NCI-H2081 treated with DMSO at 0.1 percent for 48 hours (cell line): Measurements from ENCODE around the gene RFX2.

ENCODE experiments used
- DNase-seq: peaks from one replicate; lab custom pipeline; 2025; lab: John Stamatoyannopoulos, UW

The RFX2 gene

DNA sequence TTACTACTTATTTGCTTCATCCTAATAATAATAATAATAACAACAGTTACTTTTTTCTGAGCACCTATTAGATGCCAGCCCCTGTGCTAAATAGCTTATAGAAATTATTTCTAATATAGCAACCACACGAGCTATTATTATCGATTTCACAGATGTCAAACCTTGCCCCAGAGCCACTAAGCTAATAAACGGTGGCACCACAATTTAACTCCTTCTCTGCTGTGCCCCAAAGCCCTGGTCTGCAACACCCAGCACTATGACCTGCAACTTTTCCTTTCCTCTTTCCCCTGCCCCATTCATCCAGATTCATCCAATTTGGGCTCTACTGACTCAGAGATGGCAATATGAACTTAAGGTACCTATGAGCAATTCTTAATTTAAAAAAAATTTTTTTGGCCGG is 6.4 kb downstream of the RFX2 start:
- no peak for DNase-seq

DNA sequence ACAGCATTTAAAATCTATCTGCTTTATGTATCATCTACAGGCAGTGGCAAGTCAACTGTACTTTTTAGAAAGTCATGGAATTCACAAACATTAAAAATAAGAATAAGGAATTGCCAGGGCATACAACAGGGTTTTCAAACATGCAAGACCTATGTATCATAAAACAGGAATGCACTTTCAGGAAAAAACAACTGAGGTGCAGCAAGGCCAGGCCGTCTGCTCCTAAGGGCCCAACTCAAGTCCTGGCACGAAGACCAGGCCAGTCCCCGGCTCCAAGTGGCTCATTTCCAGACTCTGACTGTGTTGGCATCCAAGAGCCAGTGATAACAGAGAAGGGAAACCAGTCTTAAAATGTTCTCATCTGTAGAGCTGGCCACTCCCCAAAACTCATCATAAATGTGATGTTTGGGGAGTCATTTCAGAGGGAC is 7.1 kb downstream of the RFX2 start:
- DNase-seq, result no peak

DNA sequence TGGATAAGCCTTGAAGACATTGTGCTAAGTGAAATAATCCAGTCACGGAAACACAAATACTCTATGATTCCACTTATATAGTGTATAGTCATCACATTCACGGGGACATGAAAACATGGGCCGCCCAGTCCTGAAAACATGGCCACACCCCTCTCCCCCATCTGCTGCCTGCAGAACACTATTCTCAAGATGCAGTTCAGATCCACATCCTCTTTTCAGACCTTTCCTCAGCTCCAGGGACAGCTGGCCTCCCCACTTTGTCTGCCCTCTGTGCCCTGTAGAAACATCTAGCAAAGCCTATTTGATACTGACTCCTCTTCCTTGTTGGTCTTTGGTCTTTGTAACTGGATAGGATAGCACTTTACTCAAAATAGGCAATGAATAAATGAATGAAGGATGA is 8.3 kb downstream of the RFX2 start:
- DNase-seq, result no peak

DNA sequence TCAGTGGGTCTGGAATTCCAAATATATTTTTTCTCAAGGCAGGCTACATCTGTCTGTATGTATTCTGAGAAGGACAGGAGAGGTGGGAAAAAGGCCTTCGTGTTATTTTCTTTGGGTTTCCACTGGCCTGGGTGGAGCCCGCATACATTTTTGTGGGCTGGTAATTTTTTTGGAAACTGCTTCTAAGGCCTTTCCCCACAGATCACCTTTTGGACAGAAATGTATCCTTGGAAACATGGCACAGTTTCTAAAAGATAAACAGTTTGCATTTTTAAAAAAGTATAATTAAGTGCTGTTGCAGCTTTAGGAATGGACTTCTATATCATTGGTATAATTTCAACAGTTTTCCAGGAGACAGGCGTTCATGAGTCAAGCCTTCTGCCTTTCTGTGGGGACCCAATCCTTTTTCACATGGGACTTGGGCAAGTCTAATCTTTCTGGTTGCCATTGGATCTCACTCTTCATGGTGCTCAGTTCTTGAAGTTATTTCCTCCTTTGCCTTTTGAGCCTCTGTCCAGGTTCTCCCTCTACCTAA is 8.9 kb downstream of the RFX2 start:
- DNase-seq, result no peak

DNA sequence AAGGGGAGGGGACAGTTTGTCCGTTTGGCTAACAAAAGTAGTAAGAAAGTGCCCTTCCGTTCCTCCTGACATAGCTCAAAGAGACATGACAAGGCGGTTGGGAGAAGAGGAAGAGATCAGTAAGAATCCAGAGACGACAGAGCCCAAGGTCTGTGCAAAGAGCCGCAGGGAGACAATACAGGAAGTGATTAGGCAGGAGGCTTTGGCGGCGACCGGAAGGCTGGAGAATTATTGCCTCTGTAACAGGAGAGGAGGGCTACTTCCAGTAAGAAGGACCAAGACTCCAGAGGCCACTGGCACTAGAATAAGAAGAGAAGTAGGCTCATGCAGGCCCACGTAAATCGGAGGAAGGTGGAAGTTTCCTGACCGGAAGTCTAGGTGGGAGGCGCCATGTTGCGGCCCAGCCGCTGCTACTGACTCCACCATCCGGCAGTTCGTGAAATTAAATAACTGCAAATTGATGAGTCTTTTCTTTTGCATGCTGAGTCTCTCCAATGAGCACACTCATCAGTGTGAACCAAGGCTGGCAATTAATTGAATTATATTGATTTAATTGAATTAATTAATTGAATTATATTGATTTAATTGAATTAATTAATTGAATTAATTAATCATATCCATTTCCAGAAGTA is 9.9 kb downstream of the RFX2 start:
- DNase-seq, result no peak

DNA sequence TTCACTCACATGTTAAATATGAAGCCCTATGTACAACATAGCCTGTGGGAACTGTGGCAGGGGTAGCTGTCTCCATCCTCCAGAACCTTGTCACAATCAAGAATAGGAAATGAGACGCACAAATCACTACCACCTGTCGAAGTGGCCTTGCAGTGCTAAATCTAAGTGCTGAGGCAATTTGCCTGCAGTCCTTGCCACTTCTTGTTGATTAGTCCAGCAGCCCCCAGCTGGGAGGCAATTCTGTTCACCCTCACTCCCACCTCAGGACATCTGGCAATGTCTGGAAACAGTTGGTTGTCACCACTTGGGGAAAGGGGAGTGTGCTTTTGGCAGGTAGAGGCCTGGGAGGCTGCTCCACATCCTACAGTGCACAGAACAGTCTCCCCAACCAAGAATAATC is 10.7 kb downstream of the RFX2 start:
- DNase-seq, result no peak

DNA sequence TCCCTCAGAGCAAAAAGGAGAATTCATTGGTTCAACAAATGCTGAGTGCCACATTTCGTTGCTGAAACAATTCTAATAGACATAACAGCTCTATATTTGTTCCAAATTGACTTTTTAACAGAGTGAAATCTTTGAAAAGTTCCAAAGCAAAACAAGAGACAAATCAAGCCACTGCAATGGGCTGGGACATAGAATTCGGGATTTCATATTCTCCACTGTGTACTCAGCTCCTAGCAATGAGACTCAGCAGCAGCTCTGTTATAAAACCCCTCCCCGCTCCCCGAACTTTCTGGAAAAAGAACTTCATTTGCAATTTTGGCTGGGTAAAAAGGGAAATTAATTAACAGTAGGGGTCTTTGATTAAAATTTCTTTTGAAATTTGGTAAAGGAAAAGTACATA is 11.3 kb downstream of the RFX2 start:
- DNase-seq, result no peak

DNA sequence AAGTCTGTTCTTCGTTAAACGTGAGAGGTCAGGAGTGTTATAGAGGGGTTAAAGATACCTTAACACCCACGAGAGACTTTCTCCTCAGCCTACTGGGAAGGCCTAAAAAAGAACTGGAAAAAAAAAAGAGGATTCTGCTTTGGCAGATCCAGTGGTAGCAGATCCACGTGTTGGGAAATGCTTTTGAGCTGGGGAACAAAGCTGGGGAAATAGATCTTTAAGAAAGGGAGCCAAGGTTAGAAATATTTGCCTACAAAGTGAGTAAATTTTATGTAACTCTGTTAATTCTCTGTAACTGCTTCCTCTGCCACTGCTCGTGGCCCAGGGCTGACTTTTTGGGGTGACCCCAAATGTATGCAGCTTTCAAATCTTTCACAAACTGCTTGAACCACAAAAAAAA is 11.7 kb downstream of the RFX2 start:
- no peak for DNase-seq

DNA sequence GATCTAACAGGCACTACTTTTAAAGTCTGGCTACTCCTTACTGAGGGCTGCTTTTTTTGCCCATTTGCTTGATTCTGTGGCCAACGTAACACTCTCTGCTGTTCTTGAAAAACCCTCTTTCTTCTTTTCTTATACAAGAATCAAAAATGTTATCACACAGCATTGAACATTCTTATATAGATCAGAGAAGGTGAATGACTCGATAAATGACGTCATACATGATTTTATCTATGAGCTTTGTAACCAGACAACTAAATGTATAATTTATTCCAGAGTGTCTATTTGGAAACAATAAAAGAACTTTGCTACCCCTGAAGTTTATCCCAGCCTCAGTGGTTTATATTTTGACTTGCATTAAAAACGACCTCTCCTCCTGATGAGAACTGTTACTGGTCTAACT is 12.4 kb downstream of the RFX2 start:
- DNase-seq, result no peak

DNA sequence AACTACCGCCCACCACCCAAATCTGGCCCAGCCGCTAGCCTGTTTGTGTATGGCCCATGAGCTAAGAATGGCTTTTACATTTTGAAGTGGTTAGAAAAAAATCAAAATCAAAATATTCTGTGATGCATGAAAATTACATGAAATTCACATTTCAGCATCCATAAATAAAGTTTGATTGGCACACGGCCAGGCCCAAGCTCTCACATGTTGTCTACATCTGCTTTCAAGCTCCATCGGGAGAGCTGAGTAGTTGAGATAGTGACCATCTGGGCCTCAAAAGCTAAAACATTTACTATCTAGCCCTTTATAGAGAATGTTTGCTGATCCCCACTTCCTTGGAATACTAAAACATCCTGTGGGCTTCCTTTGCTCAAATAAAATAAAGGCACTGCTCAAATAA is 14.5 kb downstream of the RFX2 start:
- DNase-seq, result no peak

DNA sequence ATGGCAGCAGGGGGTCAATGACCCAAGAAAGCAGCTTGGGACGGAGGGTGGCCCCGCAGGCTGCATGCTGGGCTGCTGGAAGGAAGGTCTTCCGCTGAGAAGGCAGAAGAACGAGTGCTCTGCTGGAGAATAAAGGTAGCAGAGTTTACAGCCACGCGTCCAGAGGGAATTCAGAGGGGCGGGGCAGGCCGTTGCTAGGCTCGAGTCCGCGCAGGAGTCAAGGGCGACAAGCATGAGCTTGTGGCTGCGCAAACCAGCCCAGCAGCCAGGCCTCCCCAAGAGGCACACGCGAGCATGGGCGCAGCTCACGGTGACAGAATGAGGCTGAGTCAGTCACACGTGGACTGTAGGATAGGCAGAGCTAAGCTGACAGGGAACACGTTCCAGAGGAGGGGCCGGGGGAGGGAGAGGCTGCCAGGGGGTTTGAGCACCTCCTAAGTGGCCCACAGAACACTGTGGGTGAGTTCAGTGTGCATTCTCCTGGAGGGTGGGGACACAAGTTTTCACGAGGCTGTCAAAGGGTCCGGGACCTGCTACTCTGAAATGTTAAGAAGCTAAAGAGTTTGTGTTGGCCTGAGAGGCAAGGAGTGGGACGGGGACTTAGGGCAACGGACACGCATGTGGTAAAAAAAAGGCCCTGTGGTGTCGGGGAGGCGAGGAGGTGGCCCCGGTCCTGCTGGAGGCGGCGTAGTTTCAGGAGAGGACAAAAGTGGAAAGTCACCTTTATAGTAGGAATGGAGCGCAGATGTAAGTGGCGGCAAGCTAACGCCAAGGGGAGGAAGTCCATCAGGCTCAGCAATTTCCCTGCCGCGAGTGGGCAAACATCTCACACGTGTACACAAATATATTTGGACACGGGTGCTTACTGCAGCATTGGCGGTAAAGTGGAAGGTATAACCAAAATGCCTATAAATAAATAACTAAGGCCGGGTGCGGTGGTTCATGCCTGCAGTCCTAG is 17.7 kb downstream of the RFX2 start:
- DNase-seq, result no peak

DNA sequence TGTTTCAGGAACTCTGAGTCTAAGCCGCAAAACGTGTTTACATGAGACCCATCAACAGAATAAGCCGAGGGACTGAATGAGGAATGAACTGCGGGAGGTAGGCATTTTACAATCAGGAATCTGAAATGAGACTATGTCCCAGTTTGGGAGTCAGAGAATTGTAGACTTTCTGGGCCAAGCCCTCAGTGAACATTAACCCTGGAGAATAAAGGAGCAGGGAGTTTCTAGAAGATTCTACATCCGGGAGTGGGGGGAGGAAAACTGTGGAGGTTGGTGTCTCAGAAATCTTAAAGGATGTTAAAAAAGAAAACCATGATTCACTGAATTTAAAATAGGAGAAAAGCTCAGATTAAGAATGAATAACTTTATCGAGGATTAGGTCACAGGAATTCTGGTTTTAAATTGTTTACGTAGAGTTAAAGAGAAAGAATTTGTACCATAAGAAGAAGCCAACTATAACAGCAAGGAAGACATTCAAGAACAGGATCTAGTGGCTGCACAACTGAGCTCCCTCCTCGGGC is 18.5 kb downstream of the RFX2 start:
- DNase-seq, result no peak

DNA sequence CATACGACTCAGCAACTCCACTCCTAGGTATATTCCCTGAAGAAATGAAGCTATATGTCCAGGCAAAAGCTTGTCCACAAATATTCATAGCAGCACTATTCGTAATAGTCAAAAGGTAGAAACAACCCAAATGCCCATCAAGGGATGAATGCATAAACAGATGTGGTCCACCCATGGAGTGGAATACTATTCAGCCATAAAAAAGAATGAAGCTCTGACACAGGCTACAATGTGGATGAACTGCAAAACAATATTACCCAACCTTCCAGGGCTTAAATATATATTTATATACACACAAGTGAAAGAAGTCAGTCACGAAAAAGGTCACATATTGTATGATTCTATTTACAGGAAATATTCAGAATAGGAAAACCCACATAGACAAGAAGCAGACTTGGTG is 19.7 kb downstream of the RFX2 start:
- DNase-seq, result no peak

DNA sequence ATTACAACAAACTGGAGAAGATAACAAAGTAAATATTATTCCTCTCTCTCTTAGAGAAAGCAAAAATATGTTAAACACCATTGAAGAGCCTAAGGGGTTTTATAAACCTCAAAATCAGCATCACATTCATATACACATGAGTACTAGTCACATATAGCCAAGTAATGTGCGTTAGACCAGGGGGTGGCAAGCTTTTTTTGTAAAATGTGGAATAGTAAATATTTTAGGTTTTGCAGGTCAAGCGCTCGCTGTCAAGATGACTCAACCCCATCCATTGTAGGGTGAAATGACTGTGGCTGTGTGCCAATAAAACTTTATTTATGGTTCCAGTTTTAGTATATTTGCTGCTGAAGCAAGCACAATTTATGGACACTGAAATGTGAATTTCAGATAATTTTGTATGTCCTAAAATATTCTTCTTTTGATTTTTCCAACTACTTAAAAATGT is 21.7 kb downstream of the RFX2 start:
- DNase-seq, result no peak

DNA sequence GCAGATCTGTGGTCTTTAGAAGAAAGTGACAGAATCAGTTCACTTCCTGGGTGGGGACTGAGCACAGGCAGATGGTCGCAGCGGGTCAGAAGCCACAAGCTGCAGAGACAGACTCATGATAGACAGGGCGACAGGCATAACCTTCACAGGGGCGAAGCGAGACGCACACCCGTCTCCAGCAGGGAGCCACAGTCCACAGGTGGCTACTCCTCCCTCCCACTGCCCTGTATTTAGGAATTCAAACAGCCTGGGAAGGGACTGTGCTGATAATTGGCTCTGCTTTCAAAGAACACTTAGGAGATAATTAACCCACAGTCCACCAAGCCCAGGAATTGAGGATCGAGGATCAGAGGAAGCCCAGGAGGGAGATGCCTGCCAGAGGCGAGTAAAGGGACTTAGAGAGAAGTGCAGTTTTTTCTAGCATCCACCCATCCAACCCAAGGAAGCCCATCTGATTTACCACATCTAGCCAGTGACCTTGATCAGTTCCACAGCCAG is 23.2 kb downstream of the RFX2 start:
- DNase-seq, result no peak

DNA sequence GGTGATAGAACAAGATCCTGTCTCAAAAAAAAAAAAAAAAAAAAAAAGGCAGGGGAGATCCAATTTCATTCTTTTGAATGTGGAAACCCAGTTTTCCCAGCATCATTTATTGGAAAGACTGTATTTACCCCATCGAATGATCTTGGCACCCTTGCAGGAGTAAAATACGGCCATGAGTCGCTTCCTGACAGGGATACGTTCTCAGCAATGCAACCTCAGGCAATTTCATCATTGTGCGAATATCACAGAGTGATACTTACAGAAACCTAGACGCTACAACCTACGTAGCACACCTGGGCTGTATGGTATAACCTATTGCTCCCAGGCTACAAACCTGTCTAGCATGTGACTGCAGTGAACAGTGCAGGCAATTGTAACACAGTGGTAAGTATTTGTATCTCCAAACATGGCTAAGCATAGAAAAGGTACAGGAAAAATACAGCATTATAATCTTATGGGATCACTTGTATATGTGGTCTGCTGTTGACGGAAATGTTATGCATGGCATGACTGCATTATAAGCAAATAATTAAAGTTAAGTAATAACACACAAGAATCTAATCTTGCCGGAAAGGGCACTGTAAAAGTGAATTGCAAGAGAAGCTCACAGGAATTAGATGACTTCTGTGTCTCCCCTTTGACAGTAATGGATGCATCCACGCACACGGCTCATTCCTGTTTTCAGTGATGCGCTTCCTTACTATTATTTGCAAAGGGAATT is 24.1 kb downstream of the RFX2 start:
- no peak for DNase-seq

DNA sequence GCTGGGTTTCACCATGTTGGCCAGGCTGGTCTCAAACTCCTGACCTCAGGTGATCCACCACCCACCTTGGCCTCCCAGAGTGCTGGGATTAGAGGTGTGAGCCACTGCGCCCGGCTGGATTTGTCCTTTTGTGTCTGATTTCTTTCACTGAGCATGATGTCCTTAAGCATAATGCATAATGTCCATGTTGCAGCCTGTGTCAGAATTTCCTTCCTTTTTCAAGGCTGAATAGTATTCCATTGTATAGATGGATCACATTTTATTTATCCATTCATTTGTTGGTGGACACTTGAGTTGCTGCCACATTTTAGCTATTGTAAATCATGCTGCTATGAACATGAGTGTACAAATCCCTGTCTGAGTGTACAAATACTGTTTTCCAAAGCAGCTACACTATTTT is 25.5 kb downstream of the RFX2 start:
- no peak for DNase-seq

DNA sequence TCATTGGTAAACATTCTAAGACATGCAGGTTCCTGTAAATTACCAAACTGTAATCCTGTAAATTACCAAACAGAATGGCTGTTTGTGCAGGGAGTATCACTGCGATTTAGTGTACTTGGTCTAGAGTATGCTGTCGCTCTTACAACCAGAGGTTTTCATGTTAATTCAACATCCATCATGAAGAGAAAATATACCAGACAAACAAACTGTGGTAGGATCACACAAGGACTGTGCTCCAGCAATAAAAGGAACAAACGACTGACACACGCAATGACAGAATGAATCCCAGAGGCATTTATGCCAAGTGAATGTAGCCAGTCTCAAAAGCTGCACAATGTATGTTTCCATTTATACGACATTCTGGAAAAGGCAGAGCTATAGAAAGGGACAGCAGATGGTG is 31.2 kb downstream of the RFX2 start:
- DNase-seq, result no peak

DNA sequence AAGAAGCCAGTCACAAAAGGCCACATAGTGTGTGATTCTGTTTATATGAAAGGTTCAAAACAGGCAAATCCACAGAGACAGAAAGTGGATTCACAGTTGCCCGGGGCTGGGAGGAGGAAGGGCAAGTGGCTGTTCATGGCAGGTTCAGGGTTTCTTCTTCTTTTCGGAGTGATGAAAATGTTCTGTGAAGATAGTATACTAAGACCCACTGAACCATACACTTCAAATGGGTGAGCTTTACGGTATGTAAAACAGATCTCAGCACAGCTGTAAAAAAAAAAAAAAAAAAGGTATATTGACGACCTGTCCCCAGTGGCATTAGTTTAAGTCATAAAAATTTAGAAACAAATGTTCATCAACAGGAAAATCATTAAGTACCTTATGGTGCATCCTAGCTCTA is 32.2 kb downstream of the RFX2 start:
- no peak for DNase-seq

DNA sequence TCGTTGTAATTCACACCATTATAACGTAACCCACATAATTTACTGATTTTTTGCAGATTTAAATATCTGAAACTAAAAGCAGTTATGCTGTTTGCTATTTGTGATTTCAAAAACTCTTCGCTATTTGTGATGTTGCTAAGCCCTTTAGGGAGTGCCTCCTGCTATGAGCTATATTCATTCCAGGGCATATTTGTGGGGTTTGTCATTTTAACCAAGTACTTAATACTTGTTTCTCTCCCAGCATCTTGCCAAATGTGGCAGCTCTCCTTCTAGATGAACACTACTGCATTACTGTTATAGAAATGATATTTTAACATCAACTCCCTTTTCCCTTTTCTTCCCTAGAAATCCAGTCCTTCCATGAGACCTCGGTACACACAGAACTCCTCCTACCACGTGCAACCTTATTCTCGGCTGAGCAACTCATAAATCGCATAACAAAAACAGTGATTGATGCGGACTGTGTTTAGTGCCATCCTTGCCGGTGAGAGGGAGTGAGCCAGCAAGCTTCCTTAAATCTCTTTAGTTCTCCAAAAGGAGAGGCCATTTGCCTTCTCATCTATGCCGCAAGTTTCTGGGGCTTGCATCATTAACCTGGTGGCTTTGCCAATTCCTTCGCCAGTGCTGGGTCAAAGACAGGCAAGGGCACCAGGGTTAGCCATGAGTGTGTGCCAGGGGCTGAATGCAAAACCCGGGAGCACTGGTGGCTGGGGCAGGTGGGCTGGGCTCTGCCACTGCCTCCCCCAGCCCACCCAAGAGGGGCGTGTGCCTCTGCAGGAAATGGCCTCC is 33.4 kb downstream of the RFX2 start:
- DNase-seq, result no peak

DNA sequence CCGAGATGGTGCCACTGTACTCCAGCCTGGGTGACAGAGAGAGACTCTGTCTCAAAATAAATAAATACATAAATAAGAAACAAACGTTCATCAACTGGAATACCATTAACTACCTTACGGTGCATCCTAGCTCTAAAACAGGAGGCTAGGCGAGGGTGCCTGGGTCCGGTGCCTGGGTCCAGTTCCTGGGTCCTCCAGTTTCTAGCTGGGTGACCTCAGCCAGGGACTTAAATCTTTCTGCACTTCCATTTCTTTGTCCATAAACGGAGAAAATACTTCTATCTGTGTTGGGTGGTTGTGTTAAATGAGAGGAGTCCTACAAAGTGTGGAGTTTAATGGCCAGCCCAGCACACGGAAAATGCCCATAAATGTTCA is 34.0 kb downstream of the RFX2 start:
- no peak for DNase-seq
